WTC11 (cell line): ENCODE measurements around the gene MSH2. TPM values are rescaled to one million over a fixed set of nuclear protein-coding genes. Genes with fewer than 3 reads are reported as not detected.
A peak's percentile ranks its signal among the peaks of the same experiment; 100 is the strongest.

Experiments used
- ATAC-seq: fragments of 200-7000 bp; cut with Tn5 transposase; 2 replicates; pipeline ENCODE4 v1.10.0; 2021; ENCODE audit warnings: mild to moderate bottlenecking, moderate library complexity
- CTCF ChIA-PET: fragments of 300-600 bp; sonication (Branson Sonifier 250); formaldehyde crosslinking; loops from one replicate; lab custom pipeline; 2021; ENCODE audit warnings: antibody characterized with exemption; lab: Charles Lee
- POLR2A ChIA-PET: fragments of 350-600 bp; sonication (Branson Sonifier 250); formaldehyde crosslinking; loops from one replicate; lab custom pipeline; 2021; ENCODE audit warnings: antibody characterized with exemption; lab: Charles Lee
- DNase-seq: peaks from one replicate; pipeline ENCODE4 v3.0.0; 2021; ENCODE audit warnings: low spot score
- H3K27ac Mint-ChIP-seq: 2 replicates; pipeline ENCODE4 v1.8.0; 2021; ENCODE audit warnings: mixed read lengths
- H3K27me3 Mint-ChIP-seq: 2 replicates; pipeline ENCODE4 v1.8.0; 2021; ENCODE audit warnings: low read depth, mild to moderate bottlenecking, moderate library complexity, mixed read lengths
- H3K36me3 Mint-ChIP-seq: 2 replicates; pipeline ENCODE4 v1.8.0; 2021; ENCODE audit warnings: mixed read lengths
- H3K4me1 Mint-ChIP-seq: 2 replicates; pipeline ENCODE4 v1.8.0; 2022; ENCODE audit warnings: mixed read lengths
- H3K4me3 Mint-ChIP-seq: 2 replicates; pipeline ENCODE4 v1.8.0; 2021; ENCODE audit warnings: mild to moderate bottlenecking, moderate library complexity, mixed read lengths
- H3K9me3 Mint-ChIP-seq: 2 replicates; pipeline ENCODE4 v1.8.0; 2021; ENCODE audit warnings: mixed read lengths
- AR ChIP-seq: fragments of 250-450 bp; sonication (Bioruptor Pico); IDR thresholded peaks from 2 replicates; pipeline ENCODE4 v1.9.0; 2021; ENCODE audit warnings: mild to moderate bottlenecking
- ARID4B ChIP-seq: sonication (generic); formaldehyde crosslinking; IDR thresholded peaks from 2 replicates; pipeline ENCODE4 v1.8.0; 2023; ENCODE audit warnings: missing genetic modification reagents, mild to moderate bottlenecking, borderline replicate concordance
- ATF1 ChIP-seq: sonication (generic); formaldehyde crosslinking; IDR thresholded peaks from 2 replicates; pipeline ENCODE4 v1.8.1; 2023; ENCODE audit warnings: mild to moderate bottlenecking, moderate library complexity, missing genetic modification reagents
- ATF2 ChIP-seq: sonication (generic); formaldehyde crosslinking; IDR thresholded peaks from 2 replicates; pipeline ENCODE4 v1.8.1; 2022; ENCODE audit warnings: low read depth, missing genetic modification reagents, borderline replicate concordance
- ATF3 ChIP-seq: sonication (generic); formaldehyde crosslinking; conservative IDR thresholded peaks from 2 replicates; pipeline ENCODE4 v1.8.1; 2022; ENCODE audit warnings: mild to moderate bottlenecking, missing genetic modification reagents
- E2F4 ChIP-seq: sonication (generic); formaldehyde crosslinking; IDR thresholded peaks from 2 replicates; pipeline ENCODE4 v1.8.1; 2022; ENCODE audit warnings: low read depth, mild to moderate bottlenecking, moderate library complexity, missing genetic modification reagents, borderline replicate concordance
- GABPB1 ChIP-seq: sonication (generic); formaldehyde crosslinking; IDR thresholded peaks from 2 replicates; pipeline ENCODE4 v1.8.1; 2023; ENCODE audit warnings: mild to moderate bottlenecking, missing genetic modification reagents
- SOX15 ChIP-seq: fragments of 250-450 bp; sonication (Bioruptor Pico); IDR thresholded peaks from 2 replicates; pipeline ENCODE4 v1.9.0; 2021; ENCODE audit warnings: mild to moderate bottlenecking
- SP1 ChIP-seq: sonication (generic); formaldehyde crosslinking; conservative IDR thresholded peaks from 2 replicates; pipeline ENCODE4 v1.8.1; 2022; ENCODE audit warnings: missing genetic modification reagents
- TCF7 ChIP-seq: sonication (generic); formaldehyde crosslinking; IDR thresholded peaks from 2 replicates; pipeline ENCODE4 v1.8.0; 2022; ENCODE audit warnings: mild to moderate bottlenecking, low read depth, missing genetic modification reagents, moderate library complexity
- ZMAT4 ChIP-seq: fragments of 250-450 bp; sonication (Bioruptor Pico); IDR thresholded peaks from 2 replicates; pipeline ENCODE4 v1.9.0; 2021; ENCODE audit warnings: mild to moderate bottlenecking
- ZNF232 ChIP-seq: sonication (generic); formaldehyde crosslinking; IDR thresholded peaks from 2 replicates; pipeline ENCODE4 v1.8.0; 2022; ENCODE audit warnings: mild to moderate bottlenecking, missing genetic modification reagents
- ZNF281 ChIP-seq: sonication (generic); formaldehyde crosslinking; IDR thresholded peaks from 2 replicates; pipeline ENCODE4 v1.8.0; 2023; ENCODE audit warnings: mild to moderate bottlenecking, missing genetic modification reagents
- ZNF317 ChIP-seq: sonication (generic); formaldehyde crosslinking; IDR thresholded peaks from 2 replicates; pipeline ENCODE4 v1.8.1; 2023; ENCODE audit warnings: low read depth, mild to moderate bottlenecking, moderate library complexity, missing genetic modification reagents, borderline replicate concordance
- ZNF423 ChIP-seq: fragments of 250-450 bp; sonication (Bioruptor Pico); IDR thresholded peaks from 2 replicates; pipeline ENCODE4 v2.1.2; 2022; ENCODE audit warnings: mild to moderate bottlenecking, moderate library complexity
- ZSCAN18 ChIP-seq: fragments of 250-450 bp; sonication (Bioruptor Pico); IDR thresholded peaks from 2 replicates; pipeline ENCODE4 v2.1.2; 2022; ENCODE audit warnings: mild to moderate bottlenecking, moderate library complexity
- total RNA-seq: library from RNA; stranded (reverse); gene quantifications from 3 replicates; pipeline ENCODE4 v1.2.3, GENCODE V29; 2021

The MSH2 gene
- total RNA-seq, 1 experiment from 2014 or later = 244 TPM

GRCh38 chr2:47483191-47483590 is 80.2 kb downstream of the MSH2 start:
- Mint-ChIP-seq H3K27ac (no peak overlapping the region), H3K9me3 (no peaks in the 10 kb centered on the region), H3K36me3 (peaks cover 53% of the 10 kb centered on the region)
- TF ChIP-seq SOX15 (CRISPR knock-in tag) (no peak), ATF2 (no peak), ZNF232 (CRISPR knock-in tag) (no peak)
- TF ChIP-seq, all 79 proteins: peak for 0
- DNase-seq (no peak), ATAC-seq (no peak)
- H3K27me3 Mint-ChIP-seq = no peaks in the 10 kb centered on the region
- no peak overlapping the region for H3K4me3 Mint-ChIP-seq
- ChIA-PET CTCF (interaction anchor here (1.0 kb wide), 1 partner anchor 284 kb away, joined by 3 read pairs; no protein-coding TSS in a partner anchor), POLR2A (no interaction called here)
- peaks cover 32% of the 10 kb centered on the region for H3K4me1 Mint-ChIP-seq

GRCh38 chr2:47484396-47484795 is 81.4 kb downstream of the MSH2 start:
- Mint-ChIP-seq H3K9me3 (no peaks in the 10 kb centered on the region), H3K27me3 (no peaks in the 10 kb centered on the region), H3K27ac (no peak overlapping the region), H3K4me3 (no peak overlapping the region)
- ChIA-PET CTCF (no interaction called here), POLR2A (interaction anchor here (0.6 to 1.5 kb wide), 2 partner anchors 192 to 299 kb away, joined by 3 to 8 read pairs; no protein-coding TSS in a partner anchor)
- ATAC-seq = no peak
- TF ChIP-seq ZMAT4 (CRISPR knock-in tag) = no peak
- no peak for TF ChIP-seq ATF1 (CRISPR knock-in tag)
- TF ChIP-seq AR (CRISPR knock-in tag) = no peak
- TF ChIP-seq ZNF317 (CRISPR knock-in tag) = no peak
- no peak for TF ChIP-seq SP1
- no peak for TF ChIP-seq GABPB1 (CRISPR knock-in tag)
- no peak for TF ChIP-seq ARID4B (CRISPR knock-in tag)
- no peak for TF ChIP-seq TCF7 (CRISPR knock-in tag)
- TF ChIP-seq, all 79 proteins: peak for 0
- H3K36me3 Mint-ChIP-seq = peaks cover 42% of the 10 kb centered on the region
- H3K4me1 Mint-ChIP-seq = peaks cover 32% of the 10 kb centered on the region
- DNase-seq = no peak

GRCh38 chr2:47485177-47485576 is 82.2 kb downstream of the MSH2 start:
- Mint-ChIP-seq H3K27me3 (no peaks in the 10 kb centered on the region), H3K4me3 (no peak overlapping the region), H3K36me3 (peaks cover 40% of the 10 kb centered on the region), H3K9me3 (no peaks in the 10 kb centered on the region), H3K4me1 (peaks cover 36% of the 10 kb centered on the region), H3K27ac (0 out of 2 replicates have a peak overlapping the region, but pooled peaks have one; percentile 43)
- TF ChIP-seq ZNF281 = no peak
- TF ChIP-seq E2F4 (CRISPR knock-in tag) = no peak
- no peak for TF ChIP-seq ZSCAN18 (CRISPR knock-in tag)
- TF ChIP-seq GABPB1 (CRISPR knock-in tag) = no peak
- no peak for TF ChIP-seq ATF3 (CRISPR knock-in tag)
- no peak for TF ChIP-seq ZNF423 (CRISPR knock-in tag)
- ChIA-PET POLR2A (interaction anchor here (1.5 kb wide), 1 partner anchor 298 kb away, joined by 3 read pairs; no protein-coding TSS in a partner anchor), CTCF (no interaction called here)
- no peak for DNase-seq
- no peak for ATAC-seq
